Sigmoid colon (tissue), 7 donors: Measurements from ENCODE around the gene CD2. TPM values are rescaled to one million over a fixed set of nuclear protein-coding genes. Genes with fewer than 3 reads are reported as not detected.

Source experiments
- DNase-seq: peaks from one replicate; pipeline ENCODE4 v3.0.0-alpha.2; 2019
- H3K27ac ChIP-seq, 4 donors: fragments of 200-600 bp; sonication (generic); one replicate each; pipeline ENCODE4 v1.5.1; 2016 to 2019; ENCODE audit warnings: mild to moderate bottlenecking in 1 of 4
- H3K27me3 ChIP-seq, 3 donors: fragments of 200-600 bp; sonication (generic); one replicate each; pipeline ENCODE4 v1.5.1; 2019; ENCODE audit warnings: mild to moderate bottlenecking in 1 of 3
- H3K36me3 ChIP-seq, 4 donors: fragments of 200-600 bp; sonication (generic); one replicate each; pipeline ENCODE4 v1.5.1; 2016 to 2019
- H3K4me1 ChIP-seq, 4 donors: fragments of 200-600 bp; sonication (generic); one replicate each; pipeline ENCODE4 v1.5.1; 2017 to 2019
- H3K4me3 ChIP-seq, 4 donors: fragments of 200-600 bp; sonication (generic); one replicate each; pipeline ENCODE4 v1.5.1; 2017 to 2019; ENCODE audit warnings: mild to moderate bottlenecking in 2 of 4, moderate library complexity in 1 of 4
- H3K9me3 ChIP-seq, 4 donors: fragments of 200-600 bp in 3 of 4; sonication (generic) in 3 of 4; one replicate each; pipeline versions ENCODE4 v1.5.1 to v1.6.1; 2013 to 2019
- EP300 ChIP-seq, 4 donors: sonication (generic); formaldehyde crosslinking; IDR thresholded peaks; one replicate each; pipeline ENCODE4 v1.6.1; 2017; ENCODE audit warnings: antibody characterized with exemption in 4 of 4
- POLR2A ChIP-seq, 2 donors: fragments of 450-650 bp; IDR thresholded peaks; one replicate each; pipeline ENCODE4 v1.6.1; 2016; ENCODE audit warnings: antibody characterized with exemption in 2 of 2, mild to moderate bottlenecking in 2 of 2, moderate library complexity in 2 of 2
- POLR2AphosphoS5 ChIP-seq, 4 donors: sonication (generic); formaldehyde crosslinking; IDR thresholded peaks; one replicate each; pipeline ENCODE4 v1.6.1; 2017; ENCODE audit warnings: antibody characterized with exemption in 4 of 4
- WGBS, 2 donors: extraction: QIAGEN DNeasy Blood & Tissue Kit; methylation state at CpG; one replicate each; pipeline ENCODE4 v1.1.7; 2013; 5-methylcytosine and 5-hydroxymethylcytosine counted together
- intact Hi-C: fragments of 100-400 bp; cut with DNase I; formaldehyde crosslinking; loops from one replicate; pipeline ENCODE4 v1.15.1; 2023
- polyA plus RNA-seq, 3 donors: library from polyadenylated mRNA; stranded (reverse); fragments of 200-250 nt; gene quantifications; one replicate each; pipeline ENCODE4 v1.2.3, GENCODE V29; 2013
- total RNA-seq, 4 donors: library from RNA; depleted of rRNA; stranded (reverse); fragments of >200 nt; gene quantifications; one replicate each; pipeline ENCODE4 v1.1.0, GENCODE V29; 2016
- TF ChIP-seq, protein P1 (sequence below), 4 experiments: fragments of 450-650 bp in 3 of 4; fragments of 200-600 bp in 1 of 4; IDR thresholded peaks; one replicate each; pipeline ENCODE4 v1.5.1; 2016 to 2019; ENCODE audit warnings: antibody characterized with exemption in 4 of 4, mild to moderate bottlenecking in 3 of 4, moderate library complexity in 2 of 4
- donor health status: healthy with polysubstance abuse.
- donor health status: Bipolar disorder and iron deficiency.
- donor health status: healthy.

CD2 gene
- total and polyA plus RNA-seq, 7 donors: 0.36 to 30.2 (median 1.1) TPM; not detected in 1

DNA sequence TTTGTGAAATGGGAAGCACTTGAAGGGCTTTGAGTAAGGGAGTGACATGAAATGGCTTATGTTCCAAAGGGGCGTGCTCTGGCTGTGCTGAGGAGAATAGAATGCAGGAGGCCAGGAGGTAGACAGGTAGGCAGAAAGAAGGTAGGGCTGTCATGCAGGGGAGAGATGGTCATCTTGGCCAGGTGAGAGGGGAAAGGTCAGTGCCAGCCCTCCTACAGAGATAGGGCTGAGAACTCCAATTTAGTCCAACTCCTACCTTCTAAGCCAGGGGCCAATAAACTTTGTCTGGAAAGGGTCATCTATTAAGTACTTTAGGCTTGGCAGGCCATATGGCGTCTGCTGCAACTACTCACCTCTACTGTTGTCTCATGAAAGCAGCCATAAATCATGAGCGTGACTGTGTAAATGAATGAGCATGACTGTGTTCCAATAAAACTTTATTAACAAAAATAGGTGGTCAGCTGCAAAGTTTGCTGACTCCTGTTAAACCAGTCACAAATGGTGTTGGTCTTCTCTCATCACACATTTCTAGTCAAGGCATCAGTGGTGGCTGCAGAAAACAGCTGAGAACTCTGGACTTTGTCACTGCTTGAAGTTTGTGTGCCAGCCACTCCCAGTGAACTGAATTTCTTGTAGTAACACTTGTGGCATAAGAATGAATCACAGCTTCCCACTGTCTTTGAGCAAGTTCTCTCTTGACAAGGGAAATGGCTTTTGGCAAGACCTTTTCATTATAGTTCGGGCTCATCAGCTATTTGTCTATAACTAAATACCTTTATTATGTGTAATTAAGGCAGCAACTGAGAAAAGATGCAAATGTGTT is 32.0 kb upstream of the CD2 start:
- TF ChIP-seq POLR2AphosphoS5 (IDR thresholded peaks at IDR 0.05): no peak
- TF ChIP-seq, protein P1, sequence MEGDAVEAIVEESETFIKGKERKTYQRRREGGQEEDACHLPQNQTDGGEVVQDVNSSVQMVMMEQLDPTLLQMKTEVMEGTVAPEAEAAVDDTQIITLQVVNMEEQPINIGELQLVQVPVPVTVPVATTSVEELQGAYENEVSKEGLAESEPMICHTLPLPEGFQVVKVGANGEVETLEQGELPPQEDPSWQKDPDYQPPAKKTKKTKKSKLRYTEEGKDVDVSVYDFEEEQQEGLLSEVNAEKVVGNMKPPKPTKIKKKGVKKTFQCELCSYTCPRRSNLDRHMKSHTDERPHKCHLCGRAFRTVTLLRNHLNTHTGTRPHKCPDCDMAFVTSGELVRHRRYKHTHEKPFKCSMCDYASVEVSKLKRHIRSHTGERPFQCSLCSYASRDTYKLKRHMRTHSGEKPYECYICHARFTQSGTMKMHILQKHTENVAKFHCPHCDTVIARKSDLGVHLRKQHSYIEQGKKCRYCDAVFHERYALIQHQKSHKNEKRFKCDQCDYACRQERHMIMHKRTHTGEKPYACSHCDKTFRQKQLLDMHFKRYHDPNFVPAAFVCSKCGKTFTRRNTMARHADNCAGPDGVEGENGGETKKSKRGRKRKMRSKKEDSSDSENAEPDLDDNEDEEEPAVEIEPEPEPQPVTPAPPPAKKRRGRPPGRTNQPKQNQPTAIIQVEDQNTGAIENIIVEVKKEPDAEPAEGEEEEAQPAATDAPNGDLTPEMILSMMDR (IDR thresholded peaks at IDR 0.05): no peak
- no peak for TF ChIP-seq POLR2A (IDR thresholded peaks at IDR 0.05)
- no peak for TF ChIP-seq EP300 (IDR thresholded peaks at IDR 0.05)
- Histone ChIP-seq H3K27me3 (no peaks in the 10 kb centered on the region), H3K9me3 (no peaks in the 10 kb centered on the region), H3K36me3 (no peaks in the 10 kb centered on the region), H3K4me3 (no peak overlapping the region), H3K27ac (no peak overlapping the region), H3K4me1 (no peaks in the 10 kb centered on the region)
- intact Hi-C loops: no loop called here
- WGBS, 2 donors: 41 to 78% methylated on average over 4 of the region's 4 CpGs
- DNase-seq: no peak

DNA sequence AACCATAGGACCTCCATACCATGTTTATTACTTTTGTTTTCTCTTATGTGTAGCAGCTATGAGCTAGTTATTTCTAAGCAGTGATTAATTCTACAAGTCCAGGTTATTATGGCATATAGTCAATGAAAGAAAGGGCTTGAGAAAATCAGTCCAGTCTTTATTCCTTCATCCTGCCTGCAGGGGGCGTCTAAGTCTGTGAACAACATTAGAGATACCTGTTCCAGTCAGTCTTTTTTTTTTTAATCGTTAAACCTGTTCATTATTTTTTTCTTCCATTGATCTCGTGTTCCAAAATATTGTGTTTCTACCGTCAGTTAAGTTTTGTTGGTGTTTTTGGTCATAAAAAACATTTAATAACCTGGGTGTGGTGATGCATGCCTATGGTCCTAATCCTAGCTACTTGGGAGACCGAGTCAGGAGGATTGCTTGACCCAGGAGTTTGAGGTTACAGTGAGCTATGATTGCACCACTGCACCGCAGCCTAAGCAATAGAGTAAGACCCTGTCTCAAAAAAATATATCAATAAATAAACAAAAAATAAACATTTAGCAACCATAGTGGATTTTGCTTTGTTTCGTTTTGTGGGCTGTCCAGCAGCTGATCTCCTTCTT is 29.4 kb upstream of the CD2 start:
- no peaks in the 10 kb centered on the region for H3K4me1 ChIP-seq
- DNase-seq: no peak
- no peaks in the 10 kb centered on the region for H3K27me3 ChIP-seq
- intact Hi-C loops: no loop called here
- H3K36me3 ChIP-seq: no peaks in the 10 kb centered on the region
- no peak overlapping the region for H3K27ac ChIP-seq
- 36 to 46% methylated on average over 7 of the region's 7 CpGs for WGBS, 2 donors
- TF ChIP-seq POLR2A (IDR thresholded peaks at IDR 0.05): no peak
- TF ChIP-seq, protein P1 (IDR thresholded peaks at IDR 0.05): peak; percentile 19 to 62 (median 44)
- TF ChIP-seq EP300 (IDR thresholded peaks at IDR 0.05): no peak
- TF ChIP-seq POLR2AphosphoS5 (IDR thresholded peaks at IDR 0.05): no peak
- no peaks in the 10 kb centered on the region for H3K9me3 ChIP-seq
- H3K4me3 ChIP-seq: no peak overlapping the region

DNA sequence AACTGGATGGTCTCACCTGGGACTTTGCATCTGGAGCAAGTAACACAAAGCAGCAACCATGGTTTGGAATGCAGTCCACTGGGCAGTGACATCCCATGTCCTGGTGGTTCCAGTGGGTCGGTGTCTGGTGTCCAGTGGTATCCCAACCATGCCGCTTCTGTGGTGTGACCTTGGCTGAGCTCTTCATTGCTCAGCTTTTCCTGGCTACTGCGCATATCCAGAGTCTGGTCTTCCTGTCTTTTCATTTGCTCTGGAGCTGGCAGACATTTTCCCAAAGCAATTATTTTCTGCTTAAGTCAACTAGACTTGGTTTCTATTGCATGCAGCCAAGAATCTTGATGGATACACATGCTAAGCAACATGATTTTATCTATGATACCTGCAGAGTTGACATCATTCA is 28.4 kb upstream of the CD2 start:
- no peak overlapping the region for H3K4me3 ChIP-seq
- no peaks in the 10 kb centered on the region for H3K9me3 ChIP-seq
- no peaks in the 10 kb centered on the region for H3K36me3 ChIP-seq
- 84 to 87% methylated on average over 3 of the region's 3 CpGs for WGBS, 2 donors
- TF ChIP-seq, protein P1 (IDR thresholded peaks at IDR 0.05): no peak
- TF ChIP-seq EP300 (IDR thresholded peaks at IDR 0.05): no peak
- TF ChIP-seq POLR2AphosphoS5 (IDR thresholded peaks at IDR 0.05): no peak
- no peak for TF ChIP-seq POLR2A (IDR thresholded peaks at IDR 0.05)
- H3K27ac ChIP-seq: no peak overlapping the region
- no peaks in the 10 kb centered on the region for H3K4me1 ChIP-seq
- no peaks in the 10 kb centered on the region for H3K27me3 ChIP-seq
- intact Hi-C loops: no loop called here
- no peak for DNase-seq

DNA sequence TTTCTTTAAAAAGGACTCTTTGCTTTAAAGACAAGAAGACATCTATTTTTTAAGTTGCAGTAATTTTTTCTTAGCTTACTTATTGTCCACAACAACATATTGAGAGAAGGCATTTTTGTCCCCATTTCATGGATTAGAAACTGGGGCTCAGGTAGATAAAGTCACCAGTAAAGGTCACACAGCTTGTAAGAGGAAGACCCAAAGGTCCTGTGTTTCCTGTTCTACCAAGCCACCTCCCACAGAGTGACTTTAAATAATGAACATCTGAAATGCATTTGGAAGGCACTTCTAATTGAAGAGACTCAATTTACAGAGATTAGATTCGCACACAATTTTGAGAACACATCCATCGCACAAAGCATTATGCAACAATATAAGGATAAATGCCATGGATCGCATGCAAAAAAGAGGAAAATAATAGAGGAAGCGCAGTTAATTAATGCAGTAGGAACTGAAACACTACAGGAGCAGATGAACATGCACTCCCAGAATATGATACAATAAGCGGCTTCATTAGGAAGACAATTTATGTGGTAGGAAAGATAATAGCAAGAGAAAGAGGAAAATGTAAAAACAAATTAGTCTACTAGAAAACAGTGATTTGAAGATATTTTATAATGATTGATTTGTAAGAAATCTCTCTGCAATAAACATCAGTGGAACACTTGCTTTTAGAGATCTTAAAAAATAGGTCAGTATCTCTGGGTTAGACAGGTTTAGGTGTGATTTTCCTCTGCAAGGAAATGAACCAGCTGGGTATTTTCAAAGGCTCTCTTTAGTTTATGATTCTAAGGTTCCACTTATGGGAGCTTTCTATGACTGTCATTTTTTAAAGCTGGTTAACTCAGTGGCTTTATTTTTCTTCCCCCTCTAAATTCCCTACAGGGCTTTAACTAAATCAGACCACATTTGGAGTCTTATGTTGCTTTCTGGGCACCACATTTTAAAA is 27.1 kb upstream of the CD2 start:
- Histone ChIP-seq H3K27ac (no peak overlapping the region), H3K27me3 (no peaks in the 10 kb centered on the region), H3K4me3 (no peak overlapping the region), H3K36me3 (no peaks in the 10 kb centered on the region), H3K9me3 (no peaks in the 10 kb centered on the region), H3K4me1 (no peaks in the 10 kb centered on the region)
- TF ChIP-seq EP300 (IDR thresholded peaks at IDR 0.05) (no peak), POLR2AphosphoS5 (IDR thresholded peaks at IDR 0.05) (no peak), POLR2A (IDR thresholded peaks at IDR 0.05) (no peak)
- TF ChIP-seq, protein P1 (IDR thresholded peaks at IDR 0.05): no peak
- intact Hi-C loops: no loop called here
- no peak for DNase-seq
- 85 to 94% methylated on average over 5 of the region's 5 CpGs for WGBS, 2 donors
